Thymus (tissue), 14 donors: ENCODE data around the gene USP43. TPM values are rescaled to one million over a fixed set of nuclear protein-coding genes. Genes with fewer than 3 reads are reported as not detected.
"Not testable (repeated sequence)": the region's sequence is repeated elsewhere in the genome, so short reads cannot be mapped to it uniquely, and the experiment has no call there.

ENCODE experiments used
- DNase-seq, 9 donors: peaks; one replicate each; pipeline ENCODE4 v3.0.0-alpha.2; 2013; ENCODE audit warnings: low spot score in 9 of 9, low read depth in 6 of 9, missing footprints in 1 of 9
- H3K27ac ChIP-seq, 2 donors: one replicate each; pipeline ENCODE4 v1.5.1; 2013; ENCODE audit warnings: control low read depth in 1 of 2, low read depth in 1 of 2, low read length in 1 of 2, mild to moderate bottlenecking in 1 of 2, moderate library complexity in 1 of 2
- H3K27me3 ChIP-seq, 2 donors: one replicate each; pipeline ENCODE4 v1.5.1; 2013; ENCODE audit warnings: low read length in 1 of 2; ENCODE audit not compliant: control insufficient read depth in 2 of 2, insufficient read depth in 1 of 2
- H3K36me3 ChIP-seq, 2 donors: one replicate each; pipeline ENCODE4 v1.5.1; 2013; ENCODE audit warnings: low read length in 1 of 2, mild to moderate bottlenecking in 1 of 2, moderate library complexity in 1 of 2; ENCODE audit not compliant: control insufficient read depth in 2 of 2, insufficient read depth in 2 of 2
- H3K4me1 ChIP-seq, 2 donors: one replicate each; pipeline ENCODE4 v1.5.1; 2013; ENCODE audit warnings: low read length in 2 of 2; ENCODE audit not compliant: control insufficient read depth in 2 of 2, insufficient read depth in 2 of 2
- H3K4me3 ChIP-seq, 2 donors: one replicate each; pipeline ENCODE4 v1.5.1; 2013; ENCODE audit warnings: low read length in 2 of 2, control low read depth in 1 of 2, mild to moderate bottlenecking in 1 of 2
- H3K9me3 ChIP-seq, 2 donors: one replicate each; pipeline ENCODE4 v1.5.1; 2013; ENCODE audit warnings: low read length in 1 of 2, mild to moderate bottlenecking in 1 of 2; ENCODE audit not compliant: control insufficient read depth in 2 of 2, insufficient read depth in 1 of 2
- WGBS: extraction: QIAGEN DNeasy Blood & Tissue Kit; methylation state at CpG from one replicate; pipeline ENCODE4 v1.1.7; 2013; 5-methylcytosine and 5-hydroxymethylcytosine counted together
- long read RNA-seq, 10 donors: transcript quantifications; one replicate each; lab custom pipeline, GENCODE V29; 2026
- polyA plus RNA-seq: library from polyadenylated mRNA; stranded (reverse); fragments of 200-250 nt; gene quantifications from one replicate; pipeline ENCODE4 v1.2.3, GENCODE V29; 2013
- total RNA-seq: library from RNA; stranded (reverse); fragments of 120-200 nt; gene quantifications from one replicate; pipeline ENCODE4 v1.2.4, GENCODE V29; 2013
- donor health status: healthy.

Gene USP43
- total RNA-seq, result 0.57 TPM
- 2.9 TPM for polyA plus RNA-seq
- long read RNA-seq, donor 1, result 0 reads
- long read RNA-seq, donor 2, result 0 reads
- long read RNA-seq, donor 3, result 0 reads
- long read RNA-seq, donor 4, result 0 reads
- long read RNA-seq, donor 5, full-length matches to known transcripts, result 1 of 1 reads
- long read RNA-seq, donor 5, partial matches to known transcripts, result 0 of 1 reads
- long read RNA-seq, donor 5, other reads (novel, unspliced or antisense), result 0 of 1 reads
- long read RNA-seq, donor 6, result 0 reads
- long read RNA-seq, donor 7, result 0 reads
- long read RNA-seq, donor 8, result 0 reads
- long read RNA-seq, donor 9, result 0 reads
- long read RNA-seq, donor 10, result 0 reads

GRCh38 chr17:9644910-9645751 lies at the start of gene USP43:
Gene USP43 (plus strand): TSS chr17:9645517. CDS start chr17:9645633, 116 bp downstream.
- DNase-seq, result peak in 4 of 9 donors; percentile 6 to 46 (median 16)
- WGBS, result under 1% methylated on average over 72 of the region's 72 CpGs

GRCh38 chr17:9597638-9598037 lies 47.7 kb upstream of the USP43 start:
- H3K4me3 ChIP-seq, H3K36me3 ChIP-seq, H3K27ac ChIP-seq, DNase-seq, H3K9me3 ChIP-seq, H3K27me3 ChIP-seq, H3K4me1 ChIP-seq: not testable (repeated sequence)
- 96% methylated on average over 5 of the region's 5 CpGs for WGBS

More at GRCh38 chr17:9644910-9645751, at the start of gene USP43:
- peaks cover 22 to 37% of the 10 kb centered on the region in 2 donors for H3K27me3 ChIP-seq
- no peaks in the 10 kb centered on the region for H3K36me3 ChIP-seq
- peaks cover 5 to 15% of the 10 kb centered on the region in 2 donors for H3K4me1 ChIP-seq
- H3K9me3 ChIP-seq, result no peaks in the 10 kb centered on the region
- peak within 1 kb of the TSS in 1 of 2 donors; percentile 66 for H3K27ac ChIP-seq
- H3K4me3 ChIP-seq, result peak within 1 kb of the TSS; percentile 41 to 54

- no peak overlapping the region for H3K27ac ChIP-seq
- no peak overlapping the region for H3K4me3 ChIP-seq
- WGBS, result 96% methylated on average over 4 of the region's 4 CpGs
- no peaks in the 10 kb centered on the region for H3K27me3 ChIP-seq
- H3K9me3 ChIP-seq, result no peaks in the 10 kb centered on the region
- DNase-seq, result no peak
- H3K36me3 ChIP-seq, result no peaks in the 10 kb centered on the region
- H3K4me1 ChIP-seq, result no peaks in the 10 kb centered on the region
These were observed 46.7 kb upstream of the USP43 start for GRCh38 chr17:9598661-9599060.

- H3K36me3 ChIP-seq, DNase-seq, H3K27me3 ChIP-seq, H3K4me1 ChIP-seq, H3K4me3 ChIP-seq, H3K27ac ChIP-seq, H3K9me3 ChIP-seq: not testable (repeated sequence)
- WGBS, result 97% methylated on average over 5 of the region's 5 CpGs
These were observed 40.7 kb upstream of the USP43 start for GRCh38 chr17:9604583-9604982.

- no peak for DNase-seq
- Histone ChIP-seq H3K9me3 (no peaks in the 10 kb centered on the region), H3K4me3 (no peak overlapping the region), H3K4me1 (no peaks in the 10 kb centered on the region), H3K36me3 (no peaks in the 10 kb centered on the region), H3K27ac (no peak overlapping the region), H3K27me3 (no peaks in the 10 kb centered on the region)
- WGBS, result 97% methylated on average over 6 of the region's 6 CpGs
These were observed 38.9 kb upstream of the USP43 start for GRCh38 chr17:9606453-9606852.

GRCh38 chr17:9607058-9607457 lies 38.3 kb upstream of the USP43 start:
- H3K36me3 ChIP-seq, H3K4me3 ChIP-seq, H3K27me3 ChIP-seq, DNase-seq, H3K27ac ChIP-seq, H3K4me1 ChIP-seq, H3K9me3 ChIP-seq: not testable (repeated sequence)
- WGBS, result 75% methylated on average over 5 of the region's 5 CpGs

- Histone ChIP-seq H3K4me3 (no peak overlapping the region), H3K36me3 (no peaks in the 10 kb centered on the region), H3K27me3 (no peaks in the 10 kb centered on the region), H3K9me3 (no peaks in the 10 kb centered on the region), H3K4me1 (no peaks in the 10 kb centered on the region), H3K27ac (no peak overlapping the region)
- WGBS, result 95% methylated on average over 2 of the region's 2 CpGs
- no peak for DNase-seq
These were observed 33.8 kb upstream of the USP43 start for GRCh38 chr17:9611557-9611956.

GRCh38 chr17:9612006-9612405 lies 33.3 kb upstream of the USP43 start:
- H3K36me3 ChIP-seq, result no peaks in the 10 kb centered on the region
- no peaks in the 10 kb centered on the region for H3K9me3 ChIP-seq
- WGBS, result 87% methylated on average over 9 of the region's 9 CpGs
- DNase-seq, result no peak
- H3K27ac ChIP-seq, result no peak overlapping the region
- no peaks in the 10 kb centered on the region for H3K27me3 ChIP-seq
- no peaks in the 10 kb centered on the region for H3K4me1 ChIP-seq
- H3K4me3 ChIP-seq, result no peak overlapping the region

GRCh38 chr17:9615486-9615885 lies 29.8 kb upstream of the USP43 start:
- H3K4me3 ChIP-seq, result no peak overlapping the region
- no peaks in the 10 kb centered on the region for H3K27me3 ChIP-seq
- H3K9me3 ChIP-seq, result no peaks in the 10 kb centered on the region
- WGBS, result 46% methylated on average over 2 of the region's 2 CpGs
- H3K4me1 ChIP-seq, result no peaks in the 10 kb centered on the region
- H3K36me3 ChIP-seq, result no peaks in the 10 kb centered on the region
- no peak overlapping the region for H3K27ac ChIP-seq
- no peak for DNase-seq
